NCI-H510A treated with DMSO at 0.1 percent for 48 hours (cell line): ENCODE measurements around the gene DDX31.

Experiments
- DNase-seq: peaks from one replicate; lab custom pipeline; 2025; lab: John Stamatoyannopoulos, UW

Gene DDX31

DNA sequence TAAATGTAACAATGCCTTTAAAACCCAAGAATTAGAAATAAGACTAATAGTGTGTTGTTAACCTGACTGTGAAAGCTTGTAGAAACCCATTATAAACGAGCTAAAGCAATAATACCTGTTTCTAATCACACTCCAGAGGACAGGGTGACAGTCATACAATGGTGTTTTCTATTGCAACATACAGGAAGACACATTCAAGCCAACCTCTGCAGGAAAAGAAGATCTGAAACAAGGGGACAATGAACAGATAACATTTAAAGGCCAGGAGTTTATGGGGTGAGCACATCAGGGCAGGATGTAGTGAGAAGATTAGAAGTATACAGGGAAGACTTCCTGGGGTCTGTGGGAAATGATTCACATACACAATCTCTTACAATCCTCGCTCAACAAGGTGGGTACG is 73.6 kb downstream of the DDX31 start:
- no peak for DNase-seq

DNA sequence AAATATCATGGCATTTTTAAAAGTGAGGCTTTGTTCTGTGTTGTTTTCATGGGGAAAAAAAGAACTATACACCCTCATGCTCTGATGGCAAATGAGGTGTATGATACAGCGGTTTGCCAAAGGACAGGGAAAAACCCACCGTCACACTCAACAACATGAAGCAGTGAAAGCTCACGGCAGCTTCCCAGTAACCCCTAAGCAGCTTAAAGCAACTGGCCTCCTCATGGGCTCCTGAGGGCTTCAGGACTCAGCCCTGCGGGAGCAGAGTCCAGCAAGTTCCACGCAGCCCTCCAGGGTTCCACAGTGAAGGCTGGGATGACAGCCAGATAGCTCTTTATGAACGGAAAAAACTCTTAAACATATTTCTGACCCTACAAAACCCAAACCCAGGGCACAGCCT is 74.5 kb downstream of the DDX31 start:
- no peak for DNase-seq

- no peak for DNase-seq
Measured at GRCh38 chr9:132594412-132594811, 75.4 kb downstream of the DDX31 start.

DNA sequence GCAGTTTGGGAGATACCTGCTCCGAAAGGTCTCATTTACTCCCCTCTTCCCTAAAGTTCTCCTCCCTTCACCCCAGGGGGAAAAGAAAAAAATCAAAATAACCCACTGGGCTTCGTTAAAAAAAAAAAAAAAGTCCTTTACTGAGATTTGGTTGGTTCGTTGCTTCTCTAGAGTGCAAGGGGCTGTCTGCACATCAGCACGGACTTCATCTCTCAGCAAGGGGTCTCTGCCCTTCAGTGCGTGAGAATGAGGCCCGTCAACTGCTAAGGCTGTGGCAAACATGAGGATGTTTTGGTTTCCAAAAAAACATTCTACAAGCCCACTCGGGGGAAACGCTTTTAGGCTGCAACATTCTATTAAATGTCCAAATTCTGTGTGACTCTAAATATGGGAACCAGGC is 77.3 kb downstream of the DDX31 start:
- no peak for DNase-seq

- DNase-seq = no peak
Measured at GRCh38 chr9:132591751-132592314, 78.0 kb downstream of the DDX31 start.

- no peak for DNase-seq
Measured at GRCh38 chr9:132591244-132591643, 78.5 kb downstream of the DDX31 start.

DNA sequence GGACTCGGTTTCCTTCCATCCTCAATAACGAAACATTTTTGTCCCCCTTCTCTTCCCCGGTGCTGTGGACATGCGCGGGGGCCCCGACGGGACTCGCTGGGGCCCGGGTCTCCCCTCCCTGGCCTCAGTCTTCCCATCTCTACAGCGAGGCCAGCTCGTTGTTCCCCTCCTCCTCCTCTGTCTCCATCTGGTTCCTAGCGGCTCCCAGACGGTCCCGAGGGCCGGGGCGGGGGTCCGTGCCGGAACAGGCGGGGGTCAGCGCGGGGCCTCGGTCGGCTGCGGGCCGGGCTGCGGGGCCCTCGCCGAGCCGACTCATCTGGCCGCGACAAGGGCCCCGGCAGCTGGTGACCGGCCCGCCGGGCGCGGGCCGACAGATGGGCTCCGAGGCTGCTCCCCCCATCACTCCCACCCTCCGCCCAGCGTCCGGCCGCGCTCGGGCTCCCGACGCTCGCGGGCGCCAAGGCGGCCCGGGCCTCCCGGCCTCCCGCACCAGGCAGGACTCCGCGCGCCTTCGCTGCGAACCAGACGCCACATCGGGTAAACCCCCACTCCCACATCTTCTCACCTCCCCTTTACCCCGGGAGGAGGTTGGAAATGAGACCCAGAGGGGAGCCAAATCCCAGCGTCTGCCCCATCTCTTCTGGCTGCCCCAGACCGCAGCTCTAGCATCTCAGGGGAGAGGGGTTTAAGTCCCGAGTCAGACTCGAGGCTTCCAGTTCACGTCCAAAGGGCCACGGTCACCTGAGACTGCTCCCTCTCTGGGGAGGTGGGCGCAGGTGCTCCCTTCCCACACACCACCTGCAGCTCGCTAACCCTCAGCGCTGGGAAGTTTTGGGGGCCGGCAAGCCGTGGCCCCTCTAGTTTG is 79.2 kb downstream of the DDX31 start:
- no peak for DNase-seq

DNA sequence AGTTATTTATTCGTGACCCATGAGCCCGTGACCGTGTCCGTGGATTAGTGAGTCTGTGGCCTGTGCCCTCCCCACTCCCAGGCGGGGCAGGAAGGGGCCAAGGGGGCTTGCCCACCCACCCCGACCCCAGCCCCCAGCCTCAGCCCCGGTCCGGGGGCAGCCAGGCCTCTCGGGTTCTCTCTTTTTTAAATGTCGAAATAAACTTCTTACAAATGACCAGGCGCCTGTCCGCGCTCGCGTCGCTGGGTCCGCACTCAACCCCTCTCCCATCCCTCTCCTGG is 79.8 kb downstream of the DDX31 start:
- no peak for DNase-seq

DNA sequence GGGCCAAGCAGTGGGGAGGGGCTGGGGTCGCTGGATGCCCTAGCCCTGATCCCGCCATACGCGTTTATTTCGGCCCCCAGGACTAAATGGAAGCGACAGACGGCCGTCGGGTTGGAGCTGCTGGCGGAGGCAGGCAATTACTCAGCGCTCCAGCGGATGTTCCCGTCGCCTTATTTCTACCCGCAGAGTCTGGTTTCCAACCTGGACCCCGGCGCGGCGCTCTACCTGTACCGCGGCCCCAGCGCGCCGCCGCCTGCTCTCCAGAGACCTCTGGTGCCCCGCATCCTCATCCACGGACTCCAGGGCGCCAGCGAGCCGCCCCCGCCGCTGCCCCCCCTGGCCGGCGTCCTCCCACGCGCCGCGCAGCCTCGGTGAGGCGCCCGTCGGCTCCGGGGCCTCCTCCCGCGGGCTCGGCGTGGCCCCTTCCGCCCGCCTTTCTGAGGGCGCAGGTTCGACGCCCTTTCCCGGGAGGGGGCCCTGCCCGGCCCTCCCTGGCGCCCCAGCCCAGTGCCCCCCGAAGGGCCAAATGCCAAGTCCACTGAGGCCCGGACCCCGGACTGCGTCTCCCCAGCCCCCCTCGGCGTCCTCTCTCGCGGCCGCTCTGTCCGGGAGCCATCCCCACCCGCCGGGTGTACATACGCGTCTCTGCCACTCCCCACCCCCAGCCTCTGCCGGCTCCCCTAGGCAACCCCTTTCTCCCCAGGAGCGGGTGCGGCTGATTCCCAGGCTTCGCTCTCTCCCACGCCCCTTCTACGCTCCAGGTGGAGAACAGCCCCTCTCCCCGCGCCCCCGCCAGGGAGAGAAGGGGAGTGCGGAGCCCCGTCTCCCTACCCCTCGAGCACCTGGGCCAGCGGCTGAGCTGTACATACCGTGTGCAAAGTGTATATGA is 80.4 kb downstream of the DDX31 start:
- no peak for DNase-seq

DNA sequence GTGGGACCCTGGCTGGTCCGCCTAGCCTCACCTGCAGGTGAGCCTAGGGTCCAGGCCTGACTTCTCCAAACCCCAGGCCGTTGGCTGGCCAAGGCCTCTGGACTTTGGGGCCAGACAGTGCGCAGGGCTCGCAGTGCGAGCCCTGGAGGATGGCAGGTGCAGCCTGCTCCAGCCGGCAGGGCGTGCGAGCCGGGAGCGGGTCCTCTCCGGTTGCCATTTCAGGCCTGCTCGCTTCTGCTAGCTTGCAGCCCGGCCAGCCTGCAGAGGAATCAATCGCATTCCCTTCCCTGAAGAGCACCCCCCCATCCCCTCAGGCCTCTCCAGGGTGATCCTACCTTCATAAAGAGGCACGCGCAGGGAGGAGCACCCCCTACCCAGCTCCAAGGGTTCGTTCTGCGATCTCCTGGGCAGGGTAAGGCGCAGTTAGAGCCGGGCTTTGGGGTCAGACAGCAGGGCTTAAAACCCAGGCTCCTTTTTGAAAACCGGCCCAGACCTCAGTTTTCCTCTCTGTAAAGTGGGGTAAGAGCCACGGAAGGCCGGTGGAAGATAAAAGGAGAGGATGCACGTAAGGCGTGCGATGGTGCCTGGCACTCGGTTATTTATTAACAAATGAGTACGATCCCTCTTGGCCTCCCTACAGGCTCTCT is 81.2 kb downstream of the DDX31 start:
- DNase-seq = no peak

- DNase-seq = no peak
Measured at GRCh38 chr9:132588098-132588497, 81.7 kb downstream of the DDX31 start.

- DNase-seq = no peak
Measured at GRCh38 chr9:132587592-132587955, 82.2 kb downstream of the DDX31 start.

DNA sequence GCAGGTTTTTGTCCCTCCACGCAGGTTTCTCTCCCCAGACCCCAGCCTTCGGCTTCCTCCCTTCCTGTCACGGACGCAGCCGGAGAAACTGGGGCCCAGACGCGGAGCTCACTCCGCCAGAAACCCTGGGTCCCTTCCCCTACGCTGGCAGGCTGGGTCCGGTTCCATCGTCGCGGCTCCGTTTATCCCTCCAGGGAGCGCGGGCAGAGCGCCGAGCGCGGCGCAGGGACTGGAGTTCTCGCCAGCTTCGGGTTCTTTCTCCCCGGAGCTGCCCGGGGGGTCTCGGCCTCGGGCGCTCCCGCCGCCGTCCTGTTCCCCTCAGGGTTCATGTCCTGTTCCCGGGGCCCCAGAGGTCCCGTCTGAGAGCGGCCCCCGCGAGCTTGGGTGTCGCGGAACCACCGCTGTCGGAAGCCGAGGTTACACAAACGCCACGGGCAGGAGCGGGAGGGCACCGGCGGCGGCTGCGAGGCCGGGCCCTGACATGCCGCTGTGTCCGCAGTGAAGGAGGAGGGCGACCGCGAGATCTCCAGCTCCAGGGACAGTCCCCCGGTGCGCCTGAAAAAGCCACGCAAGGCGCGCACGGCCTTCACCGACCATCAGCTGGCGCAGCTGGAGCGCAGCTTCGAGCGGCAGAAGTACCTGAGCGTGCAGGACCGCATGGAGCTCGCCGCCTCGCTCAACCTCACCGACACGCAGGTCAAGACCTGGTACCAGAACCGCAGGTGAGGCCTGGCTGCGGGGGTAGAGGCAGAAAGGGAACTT is 82.8 kb downstream of the DDX31 start:
- DNase-seq = no peak

DNA sequence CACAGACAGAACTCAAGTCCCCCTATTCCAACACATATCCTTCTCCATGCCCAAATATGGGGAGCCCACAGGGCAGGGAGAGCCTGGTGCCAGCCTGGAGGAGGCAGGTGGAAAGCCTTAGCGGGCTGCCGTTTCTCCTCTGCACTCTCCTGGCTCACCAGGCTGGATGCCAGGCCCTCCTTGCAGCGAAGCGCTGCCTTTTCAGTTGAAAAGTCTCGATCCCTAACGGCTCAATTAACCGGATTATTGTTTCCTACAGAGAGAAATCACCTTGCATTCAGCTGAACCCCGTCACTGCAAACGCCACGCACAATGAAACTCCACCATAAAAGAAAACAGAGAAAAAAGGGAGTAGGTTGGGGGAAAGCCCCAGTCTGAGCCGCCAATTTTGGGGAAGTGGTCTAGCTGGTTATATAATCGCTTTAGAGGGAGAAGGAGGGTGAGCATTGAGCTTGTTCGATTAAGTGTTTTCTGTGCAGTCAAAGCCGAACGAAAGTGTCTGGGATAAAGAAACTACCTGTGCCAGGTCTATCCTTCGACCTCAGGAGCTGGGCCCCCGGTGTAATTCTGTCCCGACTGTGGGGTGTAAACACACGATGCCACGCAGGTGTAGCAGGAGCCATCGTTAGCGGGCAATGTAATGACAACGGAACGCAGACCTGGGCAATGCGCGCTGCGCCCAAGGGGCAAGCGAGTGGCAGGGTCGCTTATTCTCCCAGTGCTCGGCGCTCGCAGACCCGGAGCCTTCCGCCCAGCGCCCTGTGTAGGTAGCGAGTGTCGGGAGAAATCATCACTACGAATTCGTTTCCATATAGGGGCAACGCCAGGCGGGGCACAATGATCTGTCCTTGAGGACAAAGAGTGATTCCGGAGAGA is 83.6 kb downstream of the DDX31 start:
- DNase-seq = peak; percentile 47

DNA sequence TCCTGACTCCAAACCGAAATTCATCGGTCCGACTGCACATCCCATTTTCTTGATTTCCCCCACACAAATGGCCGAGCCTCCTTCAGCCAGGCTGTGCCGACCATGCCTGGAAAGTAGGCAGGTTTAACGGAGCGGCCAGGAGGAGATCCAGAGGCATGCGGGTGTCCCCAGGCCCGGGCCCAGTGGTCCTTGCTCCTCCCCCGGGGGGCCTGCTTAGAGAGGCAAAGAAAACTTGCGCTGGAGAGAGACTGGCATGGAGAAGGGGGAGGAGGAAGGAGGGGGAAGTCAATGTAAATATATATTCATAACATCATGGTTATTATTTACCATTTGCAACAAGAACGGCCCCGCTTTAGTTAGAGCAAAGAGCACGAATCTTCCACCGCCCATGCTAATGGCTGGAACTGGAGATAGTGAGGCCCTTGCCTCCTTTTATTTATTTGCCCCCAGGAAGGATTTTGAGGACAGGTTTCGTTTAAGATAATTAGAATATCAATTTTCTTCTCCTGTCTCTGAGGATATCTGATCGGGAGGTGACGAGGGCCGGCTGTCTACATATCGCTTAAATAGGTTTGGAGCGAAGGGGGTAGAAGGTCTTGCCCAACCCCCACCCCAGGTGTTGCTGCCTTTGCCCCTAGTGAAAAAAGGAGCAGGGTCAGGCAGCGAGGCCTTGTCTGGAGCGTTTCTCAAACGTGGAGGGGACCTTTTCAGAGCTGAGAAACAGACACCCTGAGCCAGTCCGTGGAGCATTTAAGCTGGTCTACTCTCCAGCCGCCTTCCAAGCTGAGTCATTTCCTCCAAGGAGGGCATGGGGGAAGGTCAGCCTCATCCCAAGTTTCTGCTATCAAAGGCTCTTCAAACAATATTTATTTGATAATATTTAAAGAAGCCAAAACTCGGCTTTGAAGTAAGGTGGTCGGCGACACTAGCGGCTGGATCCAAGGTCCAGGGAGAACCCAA is 84.9 kb downstream of the DDX31 start:
- no peak for DNase-seq

DNA sequence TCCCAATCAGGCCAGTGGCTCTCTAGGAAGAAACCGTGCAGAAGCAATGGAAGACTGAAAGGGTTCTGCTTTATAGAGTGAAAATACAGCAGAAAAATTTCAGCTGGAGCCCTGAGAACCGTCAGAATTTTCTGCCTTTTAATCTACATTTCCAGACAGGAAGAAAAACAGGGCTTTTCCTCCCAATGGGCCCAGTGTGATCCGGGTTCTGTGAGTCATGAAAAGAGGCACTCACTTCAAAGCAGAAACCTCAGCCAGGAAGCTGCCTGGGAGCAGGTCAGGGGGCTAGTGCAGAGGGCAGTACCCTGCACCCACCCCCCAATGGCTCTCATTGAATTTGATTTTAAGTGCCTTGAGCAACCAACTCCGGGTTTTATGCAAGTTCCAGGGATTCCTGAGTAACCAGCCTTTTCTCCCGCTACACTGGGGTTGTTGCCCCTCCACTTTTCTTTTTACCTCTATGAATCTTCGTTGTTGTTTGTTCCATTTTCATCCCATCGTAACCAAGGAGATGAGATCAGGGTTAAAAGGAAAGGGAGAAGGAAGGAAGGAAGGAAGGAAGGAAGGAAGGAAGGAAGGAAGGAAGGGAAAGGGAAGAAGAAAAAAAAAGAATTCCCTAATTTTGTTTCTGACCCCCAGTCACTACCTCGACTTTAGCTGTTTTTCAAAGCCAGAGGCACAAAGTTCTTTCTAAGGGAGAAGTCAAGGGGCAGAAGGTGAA is 86.0 kb downstream of the DDX31 start:
- DNase-seq = no peak

- DNase-seq = no peak
Measured at GRCh38 chr9:132582786-132583583, 86.8 kb downstream of the DDX31 start.

DNA sequence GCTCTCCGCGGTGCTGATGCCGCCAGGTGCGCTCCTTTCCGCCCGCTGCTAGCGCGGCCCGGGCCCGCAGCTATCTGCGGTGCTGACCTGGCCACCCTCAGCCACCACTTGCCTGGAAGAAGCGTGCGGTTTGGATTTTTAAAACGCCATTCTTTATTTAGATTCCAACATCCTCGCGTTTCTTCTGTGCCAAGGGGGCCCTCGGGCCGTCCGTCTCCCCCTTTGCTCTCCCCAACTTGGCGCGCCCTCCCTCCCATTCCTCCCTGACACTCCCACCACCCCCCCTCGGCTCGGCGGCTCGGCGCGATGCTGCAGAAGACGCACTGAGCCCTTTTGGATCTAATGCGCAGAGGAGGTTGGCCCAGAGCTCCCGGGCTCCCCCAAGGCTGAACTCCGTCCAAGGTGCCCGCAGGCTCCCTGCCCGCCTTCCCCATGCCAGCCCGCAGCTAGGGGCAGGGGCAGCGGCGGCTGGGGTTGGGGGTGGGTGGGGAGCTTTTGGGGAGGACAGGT is 87.5 kb downstream of the DDX31 start, which contains the start of gene BARHL1:
TSS of gene BARHL1 (plus strand) at position 331 of the 510 bp plus-strand sequence. CDS start 192 bp downstream, outside the sequence.
- DNase-seq = no peak
